Gastrocnemius medialis (tissue), 4 donors: ENCODE data around the gene RPL23. TPM values are rescaled to one million over a fixed set of nuclear protein-coding genes. Genes with fewer than 3 reads are reported as not detected.
A peak's percentile ranks its signal among the peaks of the same experiment; 100 is the strongest.
"Not testable (repeated sequence)": the region's sequence is repeated elsewhere in the genome, so short reads cannot be mapped to it uniquely, and the experiment has no call there.

ENCODE experiments used
- ATAC-seq, 2 donors: fragments of 150-250 bp; one replicate each; pipeline ENCODE4 v1.9.1; 2016
- DNase-seq, 2 donors: peaks; one replicate each; pipeline ENCODE4 v3.0.0-alpha.2; 2019
- H3K27ac ChIP-seq, 4 donors: fragments of 200-600 bp; sonication (generic); 1 replicate in 1 of 4; 2 replicates in 3 of 4; pipeline ENCODE4 v1.5.1; 2016 to 2018; ENCODE audit warnings: mild to moderate bottlenecking in 2 of 4, moderate library complexity in 1 of 4
- H3K27me3 ChIP-seq, 3 donors: fragments of 200-600 bp; sonication (generic) in 2 of 3; 1 replicate in 1 of 3; 2 replicates in 2 of 3; pipeline versions ENCODE4 v1.5.1 to v1.6.0; 2016 to 2019; ENCODE audit warnings: mild to moderate bottlenecking in 1 of 3, moderate library complexity in 1 of 3
- H3K36me3 ChIP-seq, 2 donors: fragments of 200-600 bp; sonication (generic) in 1 of 2; one replicate each; pipeline ENCODE4 v1.5.1; 2017 to 2018
- H3K4me1 ChIP-seq, 2 donors: fragments of 200-600 bp; sonication (generic) in 1 of 2; one replicate each; pipeline ENCODE4 v1.5.1; 2016 to 2017; ENCODE audit warnings: mild to moderate bottlenecking in 2 of 2
- H3K4me3 ChIP-seq, 4 donors: fragments of 200-600 bp; sonication (generic) in 3 of 4; 1 replicate in 1 of 4; 2 replicates in 3 of 4; pipeline ENCODE4 v1.5.1; 2016 to 2019; ENCODE audit warnings: mild to moderate bottlenecking in 2 of 4
- H3K9me3 ChIP-seq, 3 donors: fragments of 200-600 bp; sonication (generic) in 2 of 3; 1 replicate in 1 of 3; 2 replicates in 2 of 3; pipeline ENCODE4 v1.5.1; 2016 to 2019
- POLR2A ChIP-seq, 2 donors: fragments of 450-650 bp; IDR thresholded peaks; one replicate each; pipeline ENCODE4 v1.6.1; 2017; ENCODE audit warnings: antibody characterized with exemption in 2 of 2, mild to moderate bottlenecking in 2 of 2, moderate library complexity in 2 of 2
- in situ Hi-C, 4 donors: fragments of 200-750 bp; cut with MboI; loops; one replicate each; pipeline versions ENCODE4 v1.15.0 to v1.8.0; 2017; ENCODE audit warnings: low sequenced_read_pairs in 4 of 4
- intact Hi-C: fragments of 100-400 bp; cut with DNase I; formaldehyde crosslinking; loops from one replicate; pipeline ENCODE4 v1.15.1; 2023; ENCODE audit warnings: low total_unique reads
- total RNA-seq, 4 donors: library from RNA; depleted of rRNA; stranded (reverse); fragments of >200 nt; gene quantifications; one replicate each; pipeline versions ENCODE4 v1.1.0 to v1.2.3, GENCODE V29; 2016
- TF ChIP-seq, protein P1 (sequence below), 5 experiments: fragments of 450-650 bp in 3 of 5; fragments of 200-600 bp in 2 of 5; sonication (generic) in 2 of 5; IDR thresholded peaks in 4 of 5; conservative IDR thresholded peaks in 1 of 5; 1 replicate in 4 of 5; 2 replicates in 1 of 5; pipeline ENCODE4 v1.5.1; 2016 to 2019; ENCODE audit warnings: antibody characterized with exemption in 5 of 5, mild to moderate bottlenecking in 3 of 5, moderate library complexity in 3 of 5

RPL23 gene
- total RNA-seq, 4 donors from 2014 or later, result 878 to 1,126 (median 955) TPM

- intact Hi-C loops, result loop anchor here (5.0 kb wide), 1 partner anchor 165 kb away; no protein-coding TSS in a partner anchor
- peak overlapping the region in 3 of 4 donors; percentile 0 to 87 (median 87) for H3K4me3 ChIP-seq
- H3K27ac ChIP-seq, result peak overlapping the region; percentile 87 to 92 (median 90)
- peak in 1 of 2 donors; percentile 46 for DNase-seq
- no peak for ATAC-seq
- TF ChIP-seq, protein P1, sequence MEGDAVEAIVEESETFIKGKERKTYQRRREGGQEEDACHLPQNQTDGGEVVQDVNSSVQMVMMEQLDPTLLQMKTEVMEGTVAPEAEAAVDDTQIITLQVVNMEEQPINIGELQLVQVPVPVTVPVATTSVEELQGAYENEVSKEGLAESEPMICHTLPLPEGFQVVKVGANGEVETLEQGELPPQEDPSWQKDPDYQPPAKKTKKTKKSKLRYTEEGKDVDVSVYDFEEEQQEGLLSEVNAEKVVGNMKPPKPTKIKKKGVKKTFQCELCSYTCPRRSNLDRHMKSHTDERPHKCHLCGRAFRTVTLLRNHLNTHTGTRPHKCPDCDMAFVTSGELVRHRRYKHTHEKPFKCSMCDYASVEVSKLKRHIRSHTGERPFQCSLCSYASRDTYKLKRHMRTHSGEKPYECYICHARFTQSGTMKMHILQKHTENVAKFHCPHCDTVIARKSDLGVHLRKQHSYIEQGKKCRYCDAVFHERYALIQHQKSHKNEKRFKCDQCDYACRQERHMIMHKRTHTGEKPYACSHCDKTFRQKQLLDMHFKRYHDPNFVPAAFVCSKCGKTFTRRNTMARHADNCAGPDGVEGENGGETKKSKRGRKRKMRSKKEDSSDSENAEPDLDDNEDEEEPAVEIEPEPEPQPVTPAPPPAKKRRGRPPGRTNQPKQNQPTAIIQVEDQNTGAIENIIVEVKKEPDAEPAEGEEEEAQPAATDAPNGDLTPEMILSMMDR (IDR thresholded peaks at IDR 0.05 in 4 of 5, conservative IDR thresholded peaks at IDR 0.05 in 1 of 5), result peak in 3 of 5 experiments; percentile 25 to 30 (median 27)
- TF ChIP-seq POLR2A (IDR thresholded peaks at IDR 0.05), result no peak
- no peaks in the 10 kb centered on the region for H3K27me3 ChIP-seq
- H3K9me3 ChIP-seq, result no peaks in the 10 kb centered on the region
- in situ Hi-C loops, result loop anchor here in 1 of 4 donors (25.0 kb wide), 1 partner anchor 295 kb away; the partner anchor contains the start of genes ARL5C and PLXDC1
- peaks cover 1 to 12% of the 10 kb centered on the region in 2 donors for H3K4me1 ChIP-seq
- no peaks in the 10 kb centered on the region for H3K36me3 ChIP-seq
Observed at GRCh38 chr17:38867179-38867967, 13.9 kb upstream of the RPL23 start.

DNA sequence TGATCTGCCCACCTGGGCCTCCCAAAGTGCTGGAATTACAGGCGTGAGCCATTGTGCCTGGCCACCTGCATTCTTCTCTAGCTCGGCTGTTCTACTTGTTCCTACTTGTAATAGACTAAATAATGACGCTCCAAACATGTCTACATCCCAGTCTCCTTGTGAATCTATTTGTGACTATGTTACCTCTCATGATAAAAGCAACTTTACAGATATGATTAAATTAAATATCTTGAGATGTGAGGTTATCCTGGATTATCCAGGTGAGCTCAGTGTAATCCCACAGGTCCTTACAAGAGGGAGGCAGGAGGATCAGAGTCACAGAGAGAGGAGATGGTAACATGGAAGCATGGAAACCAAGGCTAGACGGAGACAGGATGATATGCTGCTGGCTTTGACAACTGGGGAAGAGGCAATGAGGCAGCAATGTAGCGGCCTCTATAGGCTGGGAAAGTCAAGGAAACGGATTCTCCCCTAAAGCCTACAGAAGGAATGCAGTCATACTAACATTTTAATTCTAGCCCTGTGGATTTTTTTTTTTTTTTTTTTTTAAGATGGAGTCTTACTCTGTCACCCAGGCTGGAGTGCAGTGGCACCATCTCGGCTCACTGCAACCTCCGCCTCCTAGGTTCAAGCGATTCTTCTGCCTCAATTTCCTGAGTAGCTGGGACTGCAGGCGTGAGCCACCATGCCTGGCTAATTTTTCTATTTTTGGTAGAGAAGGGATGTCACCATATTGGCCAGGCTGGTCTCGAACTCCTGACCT, 11.3 kb upstream of the RPL23 start:
- intact Hi-C loops (loop anchor here (5.0 kb wide), 1 partner anchor 163 kb away; no protein-coding TSS in a partner anchor), in situ Hi-C loops (loop anchor here in 1 of 4 donors (25.0 kb wide), 1 partner anchor 297 kb away; the partner anchor contains the start of genes ARL5C and PLXDC1)
- Histone ChIP-seq H3K9me3 (no peaks in the 10 kb centered on the region), H3K4me3 (no peak overlapping the region), H3K27ac (no peak overlapping the region), H3K4me1 (no peaks in the 10 kb centered on the region), H3K27me3 (no peaks in the 10 kb centered on the region), H3K36me3 (no peaks in the 10 kb centered on the region)
- ATAC-seq, result no peak
- no peak for DNase-seq
- no peak for TF ChIP-seq POLR2A (IDR thresholded peaks at IDR 0.05)
- TF ChIP-seq, protein P1 (IDR thresholded peaks at IDR 0.05 in 4 of 5, conservative IDR thresholded peaks at IDR 0.05 in 1 of 5), result no peak

GRCh38 chr17:38861399-38861843, 7.9 kb upstream of the RPL23 start:
- no peak overlapping the region for H3K27ac ChIP-seq
- no peaks in the 10 kb centered on the region for H3K9me3 ChIP-seq
- H3K36me3 ChIP-seq, result no peaks in the 10 kb centered on the region
- no peaks in the 10 kb centered on the region for H3K27me3 ChIP-seq
- ATAC-seq, result no peak
- TF ChIP-seq, protein P1 (IDR thresholded peaks at IDR 0.05 in 4 of 5, conservative IDR thresholded peaks at IDR 0.05 in 1 of 5), result no peak
- TF ChIP-seq POLR2A (IDR thresholded peaks at IDR 0.05), result no peak
- in situ Hi-C loops, result loop anchor here in 1 of 4 donors (25.0 kb wide), 1 partner anchor 301 kb away; the partner anchor contains the start of genes ARL5C and PLXDC1
- intact Hi-C loops, result no loop called here
- no peak for DNase-seq
- no peaks in the 10 kb centered on the region for H3K4me1 ChIP-seq
- H3K4me3 ChIP-seq, result no peak overlapping the region

DNA sequence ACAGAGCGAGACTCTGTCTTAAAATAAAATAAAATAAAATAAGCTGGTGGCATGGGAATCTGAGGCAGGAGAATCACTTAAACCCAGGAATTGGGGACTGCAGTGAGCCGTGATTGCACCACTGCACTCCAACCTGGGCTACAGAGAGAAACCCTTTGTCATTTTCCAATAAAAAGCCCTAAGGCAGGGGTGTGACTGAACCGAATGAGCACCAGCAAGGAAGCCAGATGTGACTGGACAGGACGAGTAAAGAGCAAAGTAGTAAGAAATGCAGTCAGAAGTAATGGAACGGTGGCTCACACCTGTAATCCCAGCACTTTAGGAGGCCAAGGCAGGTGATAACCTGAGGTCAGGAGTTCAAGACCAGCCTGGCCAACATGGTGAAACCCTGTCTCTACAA, 3.8 kb upstream of the RPL23 start:
- in situ Hi-C loops, result loop anchor here in 1 of 4 donors (25.0 kb wide), 1 partner anchor 305 kb away; the partner anchor contains the start of genes ARL5C and PLXDC1
- Histone ChIP-seq H3K27me3 (no peaks in the 10 kb centered on the region), H3K36me3 (peaks cover 0 to 2% of the 10 kb centered on the region in 2 donors), H3K9me3 (no peaks in the 10 kb centered on the region), H3K4me1 (peaks cover 11% of the 10 kb centered on the region in 2 donors), H3K27ac (no peak overlapping the region), H3K4me3 (no peak overlapping the region)
- intact Hi-C loops, result no loop called here
- TF ChIP-seq, protein P1 (IDR thresholded peaks at IDR 0.05 in 4 of 5, conservative IDR thresholded peaks at IDR 0.05 in 1 of 5), result no peak
- no peak for TF ChIP-seq POLR2A (IDR thresholded peaks at IDR 0.05)
- ATAC-seq (no peak), DNase-seq (no peak)

- intact Hi-C loops, ATAC-seq, H3K4me3 ChIP-seq, H3K9me3 ChIP-seq, DNase-seq, H3K27ac ChIP-seq, H3K27me3 ChIP-seq: not testable (repeated sequence)
- peaks cover 23 to 28% of the 10 kb centered on the region in 2 donors for H3K4me1 ChIP-seq
- peaks cover 0 to 23% of the 10 kb centered on the region in 2 donors for H3K36me3 ChIP-seq
- in situ Hi-C loops, result loop anchor here in 1 of 4 donors (25.0 kb wide), 1 partner anchor 307 kb away; the partner anchor contains the start of genes ARL5C and PLXDC1
Observed at GRCh38 chr17:38855101-38855714, 1.7 kb upstream of the RPL23 start.
